H1 (cell line): ENCODE data around the gene TSFM. TPM values are rescaled to one million over a fixed set of nuclear protein-coding genes. Genes with fewer than 3 reads are reported as not detected.

Source experiments
- CTCF ChIA-PET: fragments of 300-600 bp; sonication (Branson Sonifier 250); formaldehyde crosslinking; loops from one replicate; lab custom pipeline; 2021; ENCODE audit not compliant: partially characterized antibody; lab: Charles Lee
- POLR2A ChIA-PET: fragments of 300-600 bp; sonication (Branson Sonifier 250); formaldehyde crosslinking; loops from one replicate; lab custom pipeline; 2021; ENCODE audit warnings: inconsistent platforms; ENCODE audit not compliant: partially characterized antibody; lab: Charles Lee
- DNase-seq, 2 experiments: peaks; one replicate each; pipeline versions ENCODE4 v3.0.0 to v3.0.0-alpha.2; 2010 to 2022; ENCODE audit warnings: low spot score in 2 of 2, low read depth in 1 of 2, mixed read lengths in 1 of 2
- FAIRE-seq: peaks from 2 replicates; lab custom pipeline; 2011; peaks lifted over from hg19 to GRCh38; lab: Jason Lieb, UNC
- H2AFZ ChIP-seq: 2 replicates; pipeline ENCODE4 v1.8.1; 2012; ENCODE audit warnings: low read length, inconsistent platforms
- H2AK5ac ChIP-seq: 2 replicates; pipeline ENCODE4 v1.6.1; 2013; ENCODE audit warnings: low read depth, low read length
- H2BK120ac ChIP-seq: replicated peaks from 2 replicates; pipeline ENCODE3; 2013; ENCODE audit warnings: low read depth, low read length, inconsistent platforms
- H2BK12ac ChIP-seq: 2 replicates; pipeline ENCODE4 v1.6.1; 2013; ENCODE audit warnings: low read depth, low read length
- H2BK15ac ChIP-seq: 2 replicates; pipeline ENCODE4 v1.6.1; 2013; ENCODE audit warnings: low read length
- H2BK20ac ChIP-seq: 2 replicates; pipeline ENCODE4 v1.6.1; 2013; ENCODE audit warnings: low read length
- H2BK5ac ChIP-seq: 2 replicates; pipeline ENCODE4 v1.6.1; 2013; ENCODE audit warnings: low read depth, low read length
- H3K14ac ChIP-seq: 2 replicates; pipeline ENCODE4 v1.6.1; 2013; ENCODE audit warnings: inconsistent platforms; ENCODE audit not compliant: insufficient read length
- H3K18ac ChIP-seq: 2 replicates; pipeline ENCODE4 v1.6.1; 2013; ENCODE audit warnings: low read length; ENCODE audit errors: extremely low read depth
- H3K23ac ChIP-seq: 2 replicates; pipeline ENCODE4 v1.6.1; 2013; ENCODE audit warnings: inconsistent platforms; ENCODE audit not compliant: insufficient read length
- H3K23me2 ChIP-seq: 2 replicates; pipeline ENCODE4 v1.6.1; 2013; ENCODE audit warnings: low read depth, low read length
- H3K27ac ChIP-seq: 2 replicates; pipeline ENCODE4 v1.6.1; 2011; ENCODE audit warnings: low read depth, low read length, inconsistent platforms
- H3K27me3 ChIP-seq, 4 experiments: replicated peaks in 1 of 4; 1 replicate in 1 of 4; 2 replicates in 3 of 4; pipeline versions ENCODE4 v1.6.1 to v1.8.1; 2011 to 2013; ENCODE audit warnings: low read length in 3 of 4, mild to moderate bottlenecking in 3 of 4, inconsistent platforms in 2 of 4, mixed read lengths in 2 of 4, moderate library complexity in 1 of 4; ENCODE audit not compliant: control insufficient read depth in 3 of 4, insufficient read depth in 3 of 4; ENCODE audit errors: extremely low read depth in 1 of 4
- H3K36me3 ChIP-seq, 4 experiments: 2 replicates each; pipeline versions ENCODE4 v1.6.1 to v1.8.1; 2011 to 2013; ENCODE audit warnings: mild to moderate bottlenecking in 4 of 4, low read length in 3 of 4, moderate library complexity in 2 of 4, control low read depth in 1 of 4, inconsistent platforms in 1 of 4; ENCODE audit not compliant: insufficient read depth in 4 of 4, control insufficient read depth in 2 of 4
- H3K4ac ChIP-seq: replicated peaks from 2 replicates; pipeline ENCODE3; 2013; ENCODE audit warnings: low read length, low read depth, mixed read lengths, inconsistent platforms; ENCODE audit not compliant: insufficient read length
- H3K4me1 ChIP-seq, 4 experiments: replicated peaks in 1 of 4; 1 replicate in 1 of 4; 2 replicates in 3 of 4; pipeline versions ENCODE4 v1.6.1 to v1.8.1; 2011 to 2013; ENCODE audit warnings: low read length in 3 of 4, inconsistent platforms in 2 of 4, mixed read lengths in 1 of 4; ENCODE audit not compliant: insufficient read depth in 4 of 4, control insufficient read depth in 3 of 4
- H3K4me2 ChIP-seq, 2 experiments: 2 replicates each; pipeline versions ENCODE4 v1.6.1 to v1.8.1; 2011 to 2013; ENCODE audit warnings: low read depth in 2 of 2, low read length in 2 of 2, control low read depth in 1 of 2, inconsistent platforms in 1 of 2, mild to moderate bottlenecking in 1 of 2; ENCODE audit not compliant: insufficient read depth in 1 of 2
- H3K4me3 ChIP-seq, 4 experiments: fragments of 200-600, 300-600 bp in 1 of 4; sonication (generic), shearing (Covaris generic), sonication (Bioruptor Twin) in 1 of 4; 2 replicates each; pipeline versions ENCODE4 v1.5.1 to v1.8.1; 2011 to 2016; ENCODE audit warnings: low read length in 4 of 4, low read depth in 3 of 4, control low read depth in 2 of 4, inconsistent platforms in 2 of 4, mild to moderate bottlenecking in 2 of 4, mixed read lengths in 1 of 4, moderate library complexity in 1 of 4; ENCODE audit not compliant: insufficient read depth in 2 of 4; ENCODE audit errors: extremely low read depth in 1 of 4
- H3K56ac ChIP-seq: replicated peaks from 2 replicates; pipeline ENCODE3; 2013; ENCODE audit warnings: low read depth, mild to moderate bottlenecking, mixed read lengths, low read length, inconsistent platforms; ENCODE audit not compliant: insufficient read length
- H3K79me1 ChIP-seq: 2 replicates; pipeline ENCODE4 v1.6.1; 2013; ENCODE audit warnings: low read depth, low read length, control low read depth
- H3K79me2 ChIP-seq, 2 experiments: 2 replicates each; pipeline versions ENCODE4 v1.6.1 to v1.8.1; 2012 to 2013; ENCODE audit warnings: low read length in 2 of 2, mild to moderate bottlenecking in 2 of 2, inconsistent platforms in 1 of 2; ENCODE audit not compliant: insufficient read depth in 2 of 2, control insufficient read depth in 1 of 2
- H3K9ac ChIP-seq, 4 experiments: replicated peaks in 1 of 4; 1 replicate in 1 of 4; 2 replicates in 3 of 4; pipeline versions ENCODE4 v1.6.1 to v1.8.1; 2011 to 2013; ENCODE audit warnings: low read depth in 3 of 4, low read length in 3 of 4, control low read depth in 2 of 4, mild to moderate bottlenecking in 2 of 4, moderate library complexity in 2 of 4, inconsistent platforms in 1 of 4; ENCODE audit errors: extremely low read depth in 1 of 4
- H3K9me3 ChIP-seq, 2 experiments: 2 replicates each; pipeline versions ENCODE4 v1.6.1 to v1.8.1; 2012 to 2013; ENCODE audit warnings: mild to moderate bottlenecking in 2 of 2, moderate library complexity in 2 of 2, control low read depth in 1 of 2, inconsistent platforms in 1 of 2, low read depth in 1 of 2, low read length in 1 of 2, mixed read lengths in 1 of 2; ENCODE audit not compliant: insufficient read depth in 2 of 2
- H4K20me1 ChIP-seq, 2 experiments: replicated peaks in 1 of 2; 2 replicates each; pipeline versions ENCODE3 to v1.8.1; 2011 to 2013; ENCODE audit warnings: inconsistent platforms in 2 of 2, low read length in 2 of 2, mild to moderate bottlenecking in 1 of 2; ENCODE audit not compliant: insufficient read depth in 2 of 2, control insufficient read depth in 1 of 2
- H4K5ac ChIP-seq: 2 replicates; pipeline ENCODE4 v1.6.1; 2013; ENCODE audit warnings: low read length, low read depth, mixed read lengths, inconsistent platforms; ENCODE audit not compliant: insufficient read length
- H4K8ac ChIP-seq: 2 replicates; pipeline ENCODE4 v1.8.0; 2013; ENCODE audit warnings: mild to moderate bottlenecking, moderate library complexity, low read length, inconsistent platforms; ENCODE audit not compliant: insufficient read depth; ENCODE audit errors: extremely low read depth
- H4K91ac ChIP-seq: replicated peaks from 2 replicates; pipeline ENCODE3; 2013; ENCODE audit warnings: low read length, mixed read lengths, inconsistent platforms; ENCODE audit not compliant: insufficient read length
- CHD2 ChIP-seq: IDR thresholded peaks from 2 replicates; pipeline ENCODE4 v1.6.1; 2012; ENCODE audit warnings: low read length, improper control_type of control experiment
- FOSL1 ChIP-seq: IDR thresholded peaks from 2 replicates; pipeline ENCODE4 v1.6.1; 2011; ENCODE audit warnings: mild to moderate bottlenecking, low read depth, low read length, moderate library complexity; ENCODE audit not compliant: insufficient read depth
- JUN ChIP-seq: IDR thresholded peaks from 2 replicates; pipeline ENCODE4 v1.6.1; 2011; ENCODE audit warnings: low read depth, mild to moderate bottlenecking, improper control_type of control experiment, low read length
- KDM1A ChIP-seq: fragments of 200-600, 300-600 bp; sonication (generic); IDR thresholded peaks from 2 replicates; pipeline ENCODE4 v1.7.1; 2016; ENCODE audit warnings: mild to moderate bottlenecking, low read length, borderline replicate concordance
- KDM4A ChIP-seq: IDR thresholded peaks from one replicate; pipeline ENCODE4 v1.7.1; 2012; ENCODE audit warnings: low read depth, mild to moderate bottlenecking, moderate library complexity, low read length, inconsistent platforms; ENCODE audit not compliant: severe bottlenecking
- MAFK ChIP-seq: IDR thresholded peaks from 2 replicates; pipeline ENCODE4 v1.6.1; 2012; ENCODE audit warnings: low read depth, mild to moderate bottlenecking, improper control_type of control experiment, low read length
- POLR2A ChIP-seq, 2 experiments: IDR thresholded peaks; 1 replicate in 1 of 2; 2 replicates in 1 of 2; pipeline ENCODE4 v1.6.1; 2011; ENCODE audit warnings: low read depth in 2 of 2, low read length in 2 of 2, mild to moderate bottlenecking in 2 of 2; ENCODE audit errors: control extremely low read depth in 1 of 2
- RFX5 ChIP-seq: IDR thresholded peaks from 2 replicates; pipeline ENCODE4 v1.6.1; 2011; ENCODE audit warnings: low read depth, low read length, improper control_type of control experiment, borderline replicate concordance
- RXRA ChIP-seq: IDR thresholded peaks from 2 replicates; pipeline ENCODE4 v1.6.1; 2011; ENCODE audit warnings: low read depth, mild to moderate bottlenecking, low read length, moderate library complexity; ENCODE audit not compliant: insufficient read depth
- SIN3A ChIP-seq, 2 experiments: IDR thresholded peaks in 1 of 2; conservative IDR thresholded peaks in 1 of 2; 2 replicates each; pipeline ENCODE4 v1.6.1; 2011 to 2012; ENCODE audit warnings: low read length in 2 of 2, improper control_type of control experiment in 1 of 2, low read depth in 1 of 2, mild to moderate bottlenecking in 1 of 2
- SP1 ChIP-seq: IDR thresholded peaks from 2 replicates; pipeline ENCODE4 v1.6.1; 2011; ENCODE audit warnings: low read depth, low read length
- SP4 ChIP-seq: IDR thresholded peaks from 2 replicates; pipeline ENCODE4 v1.6.1; 2012; ENCODE audit warnings: low read length, inconsistent platforms
- SRF ChIP-seq: IDR thresholded peaks from 2 replicates; pipeline ENCODE4 v1.6.1; 2011; ENCODE audit warnings: mild to moderate bottlenecking, low read depth, low read length, moderate library complexity
- TBP ChIP-seq: IDR thresholded peaks from 2 replicates; pipeline ENCODE4 v1.6.1; 2011; ENCODE audit warnings: low read depth, low read length, improper control_type of control experiment
- YY1 ChIP-seq: IDR thresholded peaks from 2 replicates; pipeline ENCODE4 v1.6.1; 2011; ENCODE audit warnings: low read depth, mild to moderate bottlenecking, low read length
- WGBS, 2 experiments: shearing (Covaris generic) in 1 of 2; methylation state at CpG; one replicate each; pipeline versions ENCODE4 v1.1.6 to v1.1.7; 2013 to 2015; ENCODE audit warnings: low lambda C conversion rate in 2 of 2, mixed read lengths in 2 of 2, inconsistent platforms in 1 of 2, low coverage in 1 of 2, missing lambda C conversion rate in 1 of 2; ENCODE audit not compliant: insufficient replicate concordance in 2 of 2, insufficient coverage in 1 of 2, insufficient read length in 1 of 2; ENCODE audit errors: extremely low coverage in 1 of 2, missing lambda C conversion rate in 1 of 2; 5-methylcytosine and 5-hydroxymethylcytosine counted together
- polyA plus RNA-seq, 7 experiments: library from polyadenylated mRNA; depleted of rRNA in 3 of 7; stranded (reverse) in 5 of 7; unstranded in 2 of 7; fragments of >200 nt in 5 of 7; fragments of 200-250 nt in 2 of 7; gene quantifications; 1 replicate in 5 of 7; 2 replicates in 1 of 7; 4 replicates in 1 of 7; pipeline versions ENCODE4 v1.2.1 to v1.2.3, GENCODE V29; 2011 to 2013; ENCODE audit warnings: missing spikeins in 2 of 7, mixed read lengths in 2 of 7
- total RNA-seq: library from RNA; stranded (reverse); fragmentation: NEBNext Ultra II Directional; extraction: Animal tissue kit (Norgen Biotek cat#: 25700); gene quantifications from 2 replicates; pipeline ENCODE4 v1.2.1, GENCODE V29; 2021

The TSFM gene
- total and polyA plus RNA-seq, 2 of the 8 experiments (the other 6 are each of a cell fraction or from before 2014, with no cell fraction given) = 17.4 to 49.8 TPM

DNA sequence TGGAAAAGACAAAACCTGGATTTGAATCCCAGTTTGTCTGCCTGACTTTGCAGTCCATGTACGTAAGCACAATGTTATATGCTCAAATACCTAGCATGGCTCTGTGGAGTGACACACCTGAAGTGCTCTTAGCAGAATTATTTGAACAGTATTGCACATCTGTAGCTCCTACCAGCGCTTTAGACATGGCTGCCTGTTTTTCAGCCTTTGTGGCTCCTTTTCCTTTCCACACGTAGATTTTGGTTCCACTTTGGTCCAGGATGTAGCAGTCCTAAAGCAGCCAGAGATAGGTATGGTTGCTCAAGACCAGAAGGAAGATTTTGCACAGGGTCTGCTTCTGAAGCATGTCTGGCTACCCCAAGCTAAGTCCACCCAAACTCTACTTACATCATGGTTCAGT, 26.8 kb downstream of the TSFM start:
- Histone ChIP-seq H2BK12ac (no peak overlapping the region), H3K23me2 (no peaks in the 10 kb centered on the region), H3K56ac (no peak overlapping the region), H3K36me3 (peaks cover 0 to 3% (median 0%) of the 10 kb centered on the region in 4 experiments; a peak in 3 of 8 replicates), H4K20me1 (no peaks in the 10 kb centered on the region), H4K91ac (no peak overlapping the region), H3K18ac (no peak overlapping the region), H3K4me2 (no peak overlapping the region), H2BK120ac (no peak overlapping the region), H3K4me1 (no peaks in the 10 kb centered on the region), H3K9ac (no peak overlapping the region), H2BK5ac (no peak overlapping the region), H3K79me2 (no peaks in the 10 kb centered on the region), H2AK5ac (no peak overlapping the region), H2AFZ (no peak overlapping the region), H3K27me3 (no peaks in the 10 kb centered on the region), H2BK20ac (no peak overlapping the region), H2BK15ac (no peak overlapping the region), H3K4ac (no peak overlapping the region)
- DNase-seq (no peak), FAIRE-seq (no peak)
- 79% methylated on average over 3 of the region's 3 CpGs; no CpG with 5 or more reads in 1 of the 2 experiments for WGBS, 2 experiments
- POLR2A ChIA-PET = interaction anchor here (1.4 to 2.8 kb wide), 4 partner anchors 9 to 45 kb away, joined by 3 to 10 read pairs (median 4); partner anchors contain the start of gene AVIL
- TF ChIP-seq RFX5 (no peak), SP4 (no peak), SP1 (no peak), POLR2A (IDR thresholded peaks at IDR 0.05; ENCODE audit: control extremely low read depth in 1 of 2, low read depth in 2 of 2, low read length in 2 of 2) (no peak), KDM1A (no peak), SRF (no peak), SIN3A (conservative IDR thresholded peaks at IDR 0.05 in 1 of 2, IDR thresholded peaks at IDR 0.05 in 1 of 2; ENCODE audit: low read depth in 1 of 2, low read length in 2 of 2) (no peak), RXRA (no peak), MAFK (no peak), YY1 (no peak), JUN (no peak), FOSL1 (no peak), TBP (no peak), CHD2 (no peak), KDM4A (no peak)
- TF ChIP-seq, all 59 proteins: peak for 0
- no peak overlapping the region for H4K8ac ChIP-seq
- no peaks in the 10 kb centered on the region for H3K79me1 ChIP-seq
- no peak overlapping the region for H3K27ac ChIP-seq
- H3K4me3 ChIP-seq = no peak overlapping the region
- H3K14ac ChIP-seq = no peak overlapping the region
- no peak overlapping the region for H3K23ac ChIP-seq
- no peaks in the 10 kb centered on the region for H3K9me3 ChIP-seq
- no peak overlapping the region for H4K5ac ChIP-seq
- CTCF ChIA-PET = interaction anchor here (0.9 to 2.9 kb wide), 5 partner anchors 16 to 97 kb away, joined by 3 to 9 read pairs (median 4); no protein-coding TSS in a partner anchor
